Measurements from ENCODE around the gene LUZP1.

GRCh38 chr1:23166854-23167253, 1.8 kb downstream of the LUZP1 start:
- TF ChIP-seq EP300 (IDR thresholded peaks at IDR 0.05) (no peak), CTCF (IDR thresholded peaks at IDR 0.05) (no peak), POLR2A (IDR thresholded peaks at IDR 0.05) (no peak), POLR2AphosphoS5 (IDR thresholded peaks at IDR 0.05) (no peak)

All from suprapubic skin (tissue), 4 donors.